Tibial nerve (tissue), 3 donors: ENCODE data around the gene PGBD1.

Experiments used
- POLR2A ChIP-seq, 2 donors: fragments of 450-650 bp; IDR thresholded peaks; one replicate each; pipeline ENCODE4 v1.6.1; 2017; ENCODE audit warnings: antibody characterized with exemption in 2 of 2, mild to moderate bottlenecking in 2 of 2, moderate library complexity in 2 of 2
- TF ChIP-seq, protein P1 (sequence below), 5 experiments: fragments of 200-600 bp in 3 of 5; fragments of 450-650 bp in 2 of 5; sonication (generic) in 3 of 5; IDR thresholded peaks; one replicate each; pipeline ENCODE4 v1.5.1; 2016 to 2019; ENCODE audit warnings: antibody characterized with exemption in 5 of 5, mild to moderate bottlenecking in 3 of 5, moderate library complexity in 2 of 5

DNA sequence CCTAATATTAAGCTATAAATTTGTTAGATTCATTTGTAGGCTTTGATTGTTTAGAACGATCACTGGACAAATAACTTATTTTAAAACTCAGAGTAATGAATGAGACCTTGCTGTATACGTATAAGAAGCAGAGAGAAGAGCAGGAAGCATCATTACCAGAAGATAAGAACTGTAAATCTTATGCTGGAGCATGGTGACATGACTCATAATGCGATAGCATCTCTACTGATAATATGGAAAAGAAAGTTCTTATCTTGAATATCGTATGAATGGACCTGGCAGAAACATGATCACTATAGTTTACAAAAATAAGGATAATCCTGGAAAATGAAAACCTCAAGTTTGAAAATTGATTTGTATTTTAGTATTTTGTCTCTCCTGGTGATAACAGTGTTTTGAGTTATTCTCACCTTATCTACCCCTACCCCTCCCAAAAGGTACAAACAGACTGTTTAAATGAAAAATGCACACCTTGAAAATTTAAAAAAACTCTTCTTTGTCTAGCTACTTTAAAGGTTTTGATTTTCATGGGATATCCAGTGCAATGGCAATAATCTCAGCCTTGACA, 16.5 kb upstream of the PGBD1 start:
- TF ChIP-seq, protein P1, sequence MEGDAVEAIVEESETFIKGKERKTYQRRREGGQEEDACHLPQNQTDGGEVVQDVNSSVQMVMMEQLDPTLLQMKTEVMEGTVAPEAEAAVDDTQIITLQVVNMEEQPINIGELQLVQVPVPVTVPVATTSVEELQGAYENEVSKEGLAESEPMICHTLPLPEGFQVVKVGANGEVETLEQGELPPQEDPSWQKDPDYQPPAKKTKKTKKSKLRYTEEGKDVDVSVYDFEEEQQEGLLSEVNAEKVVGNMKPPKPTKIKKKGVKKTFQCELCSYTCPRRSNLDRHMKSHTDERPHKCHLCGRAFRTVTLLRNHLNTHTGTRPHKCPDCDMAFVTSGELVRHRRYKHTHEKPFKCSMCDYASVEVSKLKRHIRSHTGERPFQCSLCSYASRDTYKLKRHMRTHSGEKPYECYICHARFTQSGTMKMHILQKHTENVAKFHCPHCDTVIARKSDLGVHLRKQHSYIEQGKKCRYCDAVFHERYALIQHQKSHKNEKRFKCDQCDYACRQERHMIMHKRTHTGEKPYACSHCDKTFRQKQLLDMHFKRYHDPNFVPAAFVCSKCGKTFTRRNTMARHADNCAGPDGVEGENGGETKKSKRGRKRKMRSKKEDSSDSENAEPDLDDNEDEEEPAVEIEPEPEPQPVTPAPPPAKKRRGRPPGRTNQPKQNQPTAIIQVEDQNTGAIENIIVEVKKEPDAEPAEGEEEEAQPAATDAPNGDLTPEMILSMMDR (IDR thresholded peaks at IDR 0.05), result no peak
- TF ChIP-seq POLR2A (IDR thresholded peaks at IDR 0.05), result no peak
